H1 (cell line): Measurements from ENCODE around the gene MGRN1. TPM values are rescaled to one million over a fixed set of nuclear protein-coding genes. Genes with fewer than 3 reads are reported as not detected.

Experiments used
- E2F6 ChIP-seq: IDR thresholded peaks from 2 replicates; pipeline ENCODE4 v1.6.1; 2012; ENCODE audit warnings: inconsistent platforms
- SP4 ChIP-seq: IDR thresholded peaks from 2 replicates; pipeline ENCODE4 v1.6.1; 2012; ENCODE audit warnings: low read length, inconsistent platforms
- polyA plus RNA-seq, 7 experiments: library from polyadenylated mRNA; depleted of rRNA in 3 of 7; stranded (reverse) in 5 of 7; unstranded in 2 of 7; fragments of >200 nt in 5 of 7; fragments of 200-250 nt in 2 of 7; gene quantifications; 1 replicate in 5 of 7; 2 replicates in 1 of 7; 4 replicates in 1 of 7; pipeline versions ENCODE4 v1.2.1 to v1.2.3, GENCODE V29; 2011 to 2013; ENCODE audit warnings: missing spikeins in 2 of 7, mixed read lengths in 2 of 7
- total RNA-seq: library from RNA; stranded (reverse); fragmentation: NEBNext Ultra II Directional; extraction: Animal tissue kit (Norgen Biotek cat#: 25700); gene quantifications from 2 replicates; pipeline ENCODE4 v1.2.1, GENCODE V29; 2021

The MGRN1 gene
- total and polyA plus RNA-seq, 2 of the 8 experiments (the other 6 are each of a cell fraction or from before 2014, with no cell fraction given) = 15.0 to 82.3 TPM

- no peak for TF ChIP-seq E2F6
- no peak for TF ChIP-seq SP4
- TF ChIP-seq, all 59 proteins: peak for 0
These were observed 27.5 kb upstream of the MGRN1 start (continued) for GRCh38 chr16:4597174-4597573.
